Omental fat pad (tissue), 4 donors: ENCODE results near the gene EP400. TPM values are rescaled to one million over a fixed set of nuclear protein-coding genes. Genes with fewer than 3 reads are reported as not detected.

Source experiments
- ATAC-seq: fragments of 150-250 bp; one replicate; pipeline ENCODE4 v1.9.1; 2016; ENCODE audit warnings: mild to moderate bottlenecking, moderate library complexity; ENCODE audit not compliant: low FRiP score
- DNase-seq: peaks from one replicate; pipeline ENCODE4 v3.0.0-alpha.2; 2019; ENCODE audit warnings: low spot score
- total RNA-seq, 4 donors: library from RNA; depleted of rRNA; stranded (reverse); fragments of >200 nt; gene quantifications; one replicate each; pipeline ENCODE4 v1.1.0, GENCODE V29; 2016
- TF ChIP-seq, protein P1 (sequence below), 3 donors: fragments of 450-650 bp; IDR thresholded peaks; one replicate each; pipeline ENCODE4 v1.5.1; 2016 to 2017; ENCODE audit warnings: antibody characterized with exemption in 3 of 3, mild to moderate bottlenecking in 3 of 3, moderate library complexity in 2 of 3

The EP400 gene
- total RNA-seq, 4 donors from 2014 or later: 16.1 to 34.2 (median 24.7) TPM

GRCh38 chr12:132106921-132107320 is 157.2 kb downstream of the EP400 start:
- TF ChIP-seq, protein P1, sequence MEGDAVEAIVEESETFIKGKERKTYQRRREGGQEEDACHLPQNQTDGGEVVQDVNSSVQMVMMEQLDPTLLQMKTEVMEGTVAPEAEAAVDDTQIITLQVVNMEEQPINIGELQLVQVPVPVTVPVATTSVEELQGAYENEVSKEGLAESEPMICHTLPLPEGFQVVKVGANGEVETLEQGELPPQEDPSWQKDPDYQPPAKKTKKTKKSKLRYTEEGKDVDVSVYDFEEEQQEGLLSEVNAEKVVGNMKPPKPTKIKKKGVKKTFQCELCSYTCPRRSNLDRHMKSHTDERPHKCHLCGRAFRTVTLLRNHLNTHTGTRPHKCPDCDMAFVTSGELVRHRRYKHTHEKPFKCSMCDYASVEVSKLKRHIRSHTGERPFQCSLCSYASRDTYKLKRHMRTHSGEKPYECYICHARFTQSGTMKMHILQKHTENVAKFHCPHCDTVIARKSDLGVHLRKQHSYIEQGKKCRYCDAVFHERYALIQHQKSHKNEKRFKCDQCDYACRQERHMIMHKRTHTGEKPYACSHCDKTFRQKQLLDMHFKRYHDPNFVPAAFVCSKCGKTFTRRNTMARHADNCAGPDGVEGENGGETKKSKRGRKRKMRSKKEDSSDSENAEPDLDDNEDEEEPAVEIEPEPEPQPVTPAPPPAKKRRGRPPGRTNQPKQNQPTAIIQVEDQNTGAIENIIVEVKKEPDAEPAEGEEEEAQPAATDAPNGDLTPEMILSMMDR (IDR thresholded peaks at IDR 0.05): no peak
- no peak for DNase-seq
- ATAC-seq: no peak

DNA sequence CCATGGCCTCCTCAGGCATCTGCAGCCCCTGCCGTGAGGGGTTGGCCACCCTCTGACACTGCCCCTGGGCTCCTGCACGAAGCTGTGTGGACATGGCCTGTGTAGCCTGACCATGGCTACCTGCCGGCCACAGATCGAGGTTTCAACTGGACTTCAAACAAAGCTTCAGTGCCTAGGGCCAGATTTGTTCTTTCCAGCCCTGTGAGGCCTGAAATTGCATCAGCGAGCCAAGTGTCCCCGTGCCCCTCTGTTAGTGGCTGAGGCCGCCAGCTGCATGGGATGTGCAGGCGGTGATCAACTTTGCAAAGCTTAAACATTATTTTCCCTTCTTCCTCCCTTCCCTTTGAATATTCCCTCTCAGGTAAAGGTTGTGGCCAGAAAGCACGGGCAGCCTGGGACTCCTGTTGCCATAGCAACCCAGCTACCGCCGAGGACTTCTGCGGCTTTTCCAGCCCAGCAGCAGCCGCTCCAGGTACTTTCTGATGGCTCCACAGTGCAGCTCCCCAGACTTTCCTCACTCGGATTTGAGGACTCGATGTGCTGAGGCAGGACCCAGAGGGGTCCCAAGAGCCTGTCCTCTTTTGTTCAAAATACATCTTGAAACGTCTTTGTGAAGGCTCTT is 158.6 kb downstream of the EP400 start:
- TF ChIP-seq, protein P1 (IDR thresholded peaks at IDR 0.05): no peak
- no peak for ATAC-seq
- DNase-seq: no peak

DNA sequence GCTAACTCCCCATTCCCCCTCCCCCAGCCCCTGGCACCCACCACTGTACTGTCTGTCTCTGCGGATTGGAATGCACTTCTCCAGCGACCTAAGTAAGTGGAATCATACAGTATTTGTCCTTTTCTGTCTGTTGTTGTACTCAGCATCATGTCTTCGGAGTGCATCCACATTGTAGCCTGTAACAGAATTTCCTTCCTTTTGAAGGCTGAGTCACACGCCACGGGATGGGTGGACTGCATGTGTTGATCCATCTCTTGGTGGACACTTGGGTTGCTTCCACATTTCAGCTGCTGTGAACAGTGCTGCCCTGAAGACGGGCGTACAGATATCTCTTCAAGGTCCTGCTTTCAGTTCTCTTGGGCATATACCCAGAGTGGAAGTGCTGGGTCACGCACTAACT is 160.0 kb downstream of the EP400 start:
- TF ChIP-seq, protein P1 (IDR thresholded peaks at IDR 0.05): no peak
- no peak for ATAC-seq
- DNase-seq: no peak

GRCh38 chr12:132110677-132111076 is 160.9 kb downstream of the EP400 start:
- no peak for ATAC-seq
- DNase-seq: no peak
- TF ChIP-seq, protein P1 (IDR thresholded peaks at IDR 0.05): no peak

- TF ChIP-seq, protein P1 (IDR thresholded peaks at IDR 0.05): no peak
- no peak for DNase-seq
- ATAC-seq: no peak
Measured at GRCh38 chr12:132111654-132112304, 162.0 kb downstream of the EP400 start.

DNA sequence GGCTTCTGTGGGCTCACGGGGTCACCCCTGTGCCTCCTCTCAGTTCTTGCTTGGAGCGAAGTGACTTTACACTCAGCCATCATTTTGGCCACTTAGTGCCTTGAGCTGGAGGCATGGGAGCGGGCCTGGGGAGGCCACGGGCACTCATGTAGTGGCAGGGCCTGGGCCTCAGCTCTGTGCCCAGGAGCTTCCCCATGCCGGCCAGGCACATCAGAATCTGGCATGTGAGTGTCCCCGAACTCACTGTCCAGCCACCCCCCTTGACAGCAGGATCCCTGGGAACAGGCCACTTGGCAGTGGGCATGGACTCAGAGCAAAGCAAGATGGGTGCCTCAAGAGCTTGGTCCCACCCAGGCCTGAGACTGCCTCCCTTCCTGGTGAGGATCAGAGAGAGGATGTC is 164.9 kb downstream of the EP400 start:
- DNase-seq (no peak), ATAC-seq (no peak)
- TF ChIP-seq, protein P1 (IDR thresholded peaks at IDR 0.05): no peak

DNA sequence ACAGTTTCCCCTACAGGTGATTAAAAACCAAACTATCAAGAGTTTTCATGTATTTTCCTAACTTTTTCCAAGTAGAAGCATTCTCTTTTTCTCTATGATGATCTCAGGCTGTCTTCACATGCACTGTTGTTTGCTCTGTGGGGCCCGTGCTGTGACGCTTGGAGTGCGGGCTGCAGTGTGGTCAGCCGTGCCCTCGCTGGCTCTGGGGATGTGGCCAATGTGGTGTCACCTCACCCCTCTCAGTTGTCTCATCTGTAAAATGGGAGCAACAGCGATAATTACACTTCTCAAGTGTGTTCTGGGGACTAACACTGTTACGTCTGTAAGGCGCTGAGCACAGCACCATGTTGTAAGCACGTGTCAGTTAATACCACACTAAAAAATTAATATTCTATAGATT is 165.8 kb downstream of the EP400 start:
- TF ChIP-seq, protein P1 (IDR thresholded peaks at IDR 0.05): no peak
- no peak for ATAC-seq
- DNase-seq: no peak
